Measurements from ENCODE around the gene TP53. TPM values are rescaled to one million over a fixed set of nuclear protein-coding genes. Genes with fewer than 3 reads are reported as not detected.

TP53 gene
- total and polyA plus RNA-seq, 9 of the 15 experiments (the other 6 are each of a cell fraction or from before 2014, with no cell fraction given) = 2.8 to 14.0 (median 7.1) TPM

DNA sequence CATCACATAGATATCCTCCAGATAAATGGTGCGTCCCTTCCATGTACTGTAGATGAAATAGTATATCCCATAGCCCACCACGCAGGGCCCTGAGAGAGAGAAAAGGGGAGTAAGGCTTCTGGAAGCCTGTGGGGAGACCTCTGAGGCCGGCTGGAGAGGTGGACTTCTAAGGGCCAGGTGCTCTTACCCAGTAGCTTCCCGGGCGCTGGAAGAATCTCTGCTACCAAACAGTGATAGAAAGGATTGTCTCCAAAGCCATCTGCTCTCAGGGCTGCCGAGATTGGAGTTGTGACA, 60.4 kb downstream of the TP53 start (continued):
- TF ChIP-seq MGA (IDR thresholded peaks at IDR 0.05) (no peak), FOXJ2 (tag; IDR thresholded peaks at IDR 0.05) (no peak), HBP1 (CRISPR knock-in tag; IDR thresholded peaks at IDR 0.05) (no peak), ZNF165 (CRISPR knock-in tag; IDR thresholded peaks at IDR 0.05; ENCODE audit: borderline replicate concordance) (no peak), PKNOX1 (IDR thresholded peaks at IDR 0.05) (no peak), SRSF9 (IDR thresholded peaks at IDR 0.05; ENCODE audit: borderline replicate concordance, low read depth, low read length) (no peak), POLR2B (IDR thresholded peaks at IDR 0.05; ENCODE audit: low read depth, partially characterized antibody) (no peak), ARID1B (IDR thresholded peaks at IDR 0.05) (0 out of 2 replicates have a peak, but pooled peaks have one; percentile 39), EP300 (IDR thresholded peaks at IDR 0.05; ENCODE audit: low read length) (no peak), KDM1A (IDR thresholded peaks at IDR 0.05) (peak; percentile 98), POLR2AphosphoS5 (IDR thresholded peaks at IDR 0.05; ENCODE audit: control insufficient read depth, insufficient read depth, low read depth, low read length) (peak; percentile 42; the same call in 1 of the 2 replicates), PYGO2 (tag; IDR thresholded peaks at IDR 0.05) (no peak)
- TF ChIP-seq, protein P1, sequence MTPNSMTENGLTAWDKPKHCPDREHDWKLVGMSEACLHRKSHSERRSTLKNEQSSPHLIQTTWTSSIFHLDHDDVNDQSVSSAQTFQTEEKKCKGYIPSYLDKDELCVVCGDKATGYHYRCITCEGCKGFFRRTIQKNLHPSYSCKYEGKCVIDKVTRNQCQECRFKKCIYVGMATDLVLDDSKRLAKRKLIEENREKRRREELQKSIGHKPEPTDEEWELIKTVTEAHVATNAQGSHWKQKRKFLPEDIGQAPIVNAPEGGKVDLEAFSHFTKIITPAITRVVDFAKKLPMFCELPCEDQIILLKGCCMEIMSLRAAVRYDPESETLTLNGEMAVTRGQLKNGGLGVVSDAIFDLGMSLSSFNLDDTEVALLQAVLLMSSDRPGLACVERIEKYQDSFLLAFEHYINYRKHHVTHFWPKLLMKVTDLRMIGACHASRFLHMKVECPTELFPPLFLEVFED (CRISPR knock-in tag; conservative IDR thresholded peaks at IDR 0.05) = no peak
